ENCODE results near the gene ENOX1.
A peak's percentile ranks its signal among the peaks of the same experiment; 100 is the strongest.

Gene ENOX1

GRCh38 chr13:43597599-43597945, 189.2 kb downstream of the ENOX1 start:
- Histone ChIP-seq H2AK5ac (ENCODE audit: low read length, severe bottlenecking) (no peak overlapping the region), H3K36me3 (ENCODE audit: control insufficient read depth in 1 of 2, insufficient read depth in 2 of 2, low read depth in 1 of 2, low read length in 2 of 2) (peaks cover 0 to 9% of the 10 kb centered on the region in 2 experiments), H2BK120ac (ENCODE audit: low read depth, low read length) (no peak overlapping the region), H3K4me1 (ENCODE audit: control insufficient read depth, insufficient read depth, low read depth, low read length) (no peaks in the 10 kb centered on the region), H2BK5ac (ENCODE audit: low read depth, low read length, poor library complexity, severe bottlenecking) (no peak overlapping the region), H2BK12ac (ENCODE audit: low read length in 2 of 2) (no peak overlapping the region), H2AFZ (ENCODE audit: low read depth, low read length) (no peak overlapping the region), H3K18ac (ENCODE audit: low read depth in 1 of 2, low read length in 2 of 2) (no peak overlapping the region), H3K14ac (ENCODE audit: low read length in 2 of 2) (no peak overlapping the region), H3K4me3 (ENCODE audit: insufficient read depth in 1 of 2, low read depth in 1 of 2, low read length in 2 of 2) (no peak overlapping the region), H3K23ac (ENCODE audit: low read length in 2 of 2) (peak overlapping the region in 1 of 2 experiments; percentile 46), H3K27me3 (ENCODE audit: control insufficient read depth in 1 of 2, insufficient read depth in 1 of 2, low read length in 2 of 2) (no peaks in the 10 kb centered on the region), H3K9ac (ENCODE audit: low read length) (no peak overlapping the region), H4K8ac (ENCODE audit: low read length) (no peak overlapping the region), H3K4ac (ENCODE audit: low read depth in 1 of 2, low read length in 2 of 2) (no peak overlapping the region), H4K91ac (ENCODE audit: low read length) (no peak overlapping the region), H2BK15ac (ENCODE audit: low read depth, poor library complexity, severe bottlenecking) (no peak overlapping the region), H3K4me2 (ENCODE audit: low read length, poor library complexity, severe bottlenecking) (no peak overlapping the region), H3K27ac (ENCODE audit: low read length, poor library complexity, severe bottlenecking) (no peak overlapping the region), H3K79me1 (replicated peaks; ENCODE audit: low read length, poor library complexity, severe bottlenecking) (no peaks in the 10 kb centered on the region), H3K9me3 (ENCODE audit: control insufficient read depth, low read length) (peaks cover 8% of the 10 kb centered on the region)
- WGBS = 97% methylated on average over 1 of the region's 1 CpG
- DNase-seq = no peak

- Histone ChIP-seq H4K91ac (ENCODE audit: low read length) (no peak overlapping the region), H3K4me1 (ENCODE audit: control insufficient read depth, insufficient read depth, low read depth, low read length) (no peaks in the 10 kb centered on the region), H2AFZ (ENCODE audit: low read depth, low read length) (no peak overlapping the region), H2BK15ac (ENCODE audit: low read depth, poor library complexity, severe bottlenecking) (no peak overlapping the region), H3K4ac (ENCODE audit: low read depth in 1 of 2, low read length in 2 of 2) (no peak overlapping the region), H3K9me3 (ENCODE audit: control insufficient read depth, low read length) (peaks cover 8% of the 10 kb centered on the region), H3K27ac (ENCODE audit: low read length, poor library complexity, severe bottlenecking) (no peak overlapping the region), H3K14ac (ENCODE audit: low read length in 2 of 2) (no peak overlapping the region), H3K27me3 (ENCODE audit: control insufficient read depth in 1 of 2, insufficient read depth in 1 of 2, low read length in 2 of 2) (no peaks in the 10 kb centered on the region), H3K36me3 (ENCODE audit: control insufficient read depth in 1 of 2, insufficient read depth in 2 of 2, low read depth in 1 of 2, low read length in 2 of 2) (peaks cover 0 to 9% of the 10 kb centered on the region in 2 experiments), H3K4me2 (ENCODE audit: low read length, poor library complexity, severe bottlenecking) (no peak overlapping the region), H2BK120ac (ENCODE audit: low read depth, low read length) (no peak overlapping the region), H3K79me1 (replicated peaks; ENCODE audit: low read length, poor library complexity, severe bottlenecking) (no peaks in the 10 kb centered on the region), H3K9ac (ENCODE audit: low read length) (no peak overlapping the region), H3K23ac (ENCODE audit: low read length in 2 of 2) (no peak overlapping the region), H2AK5ac (ENCODE audit: low read length, severe bottlenecking) (no peak overlapping the region), H3K18ac (ENCODE audit: low read depth in 1 of 2, low read length in 2 of 2) (no peak overlapping the region), H4K8ac (ENCODE audit: low read length) (no peak overlapping the region), H3K4me3 (ENCODE audit: insufficient read depth in 1 of 2, low read depth in 1 of 2, low read length in 2 of 2) (no peak overlapping the region), H2BK12ac (ENCODE audit: low read length in 2 of 2) (no peak overlapping the region), H2BK5ac (ENCODE audit: low read depth, low read length, poor library complexity, severe bottlenecking) (no peak overlapping the region)
- no peak for DNase-seq
- WGBS = 97% methylated on average over 7 of the region's 7 CpGs
Measured at GRCh38 chr13:43596924-43597598, 189.7 kb downstream of the ENOX1 start.

- H3K4me3 ChIP-seq (ENCODE audit: insufficient read depth in 1 of 2, low read depth in 1 of 2, low read length in 2 of 2) = no peak overlapping the region
- no peak overlapping the region for H3K23ac ChIP-seq (ENCODE audit: low read length in 2 of 2)
- H3K9ac ChIP-seq (ENCODE audit: low read length) = no peak overlapping the region
- H2BK120ac ChIP-seq (ENCODE audit: low read depth, low read length) = no peak overlapping the region
- no peak overlapping the region for H4K91ac ChIP-seq (ENCODE audit: low read length)
- no peak overlapping the region for H2BK5ac ChIP-seq (ENCODE audit: low read depth, low read length, poor library complexity, severe bottlenecking)
- H3K18ac ChIP-seq (ENCODE audit: low read depth in 1 of 2, low read length in 2 of 2) = no peak overlapping the region
- no peaks in the 10 kb centered on the region for H3K4me1 ChIP-seq (ENCODE audit: control insufficient read depth, insufficient read depth, low read depth, low read length)
- H3K4me2 ChIP-seq (ENCODE audit: low read length, poor library complexity, severe bottlenecking) = no peak overlapping the region
- no peak overlapping the region for H3K14ac ChIP-seq (ENCODE audit: low read length in 2 of 2)
- no peak overlapping the region for H2BK12ac ChIP-seq (ENCODE audit: low read length in 2 of 2)
- 100% methylated on average over 2 of the region's 2 CpGs for WGBS
- H3K36me3 ChIP-seq (ENCODE audit: control insufficient read depth in 1 of 2, insufficient read depth in 2 of 2, low read depth in 1 of 2, low read length in 2 of 2) = peaks cover 0 to 9% of the 10 kb centered on the region in 2 experiments
- H3K4ac ChIP-seq (ENCODE audit: low read depth in 1 of 2, low read length in 2 of 2) = no peak overlapping the region
- no peak overlapping the region for H2AK5ac ChIP-seq (ENCODE audit: low read length, severe bottlenecking)
- no peak overlapping the region for H2BK15ac ChIP-seq (ENCODE audit: low read depth, poor library complexity, severe bottlenecking)
- H3K27ac ChIP-seq (ENCODE audit: low read length, poor library complexity, severe bottlenecking) = no peak overlapping the region
- H4K8ac ChIP-seq (ENCODE audit: low read length) = no peak overlapping the region
- peaks cover 8% of the 10 kb centered on the region for H3K9me3 ChIP-seq (ENCODE audit: control insufficient read depth, low read length)
- H3K27me3 ChIP-seq (ENCODE audit: control insufficient read depth in 1 of 2, insufficient read depth in 1 of 2, low read length in 2 of 2) = no peaks in the 10 kb centered on the region
- H3K79me1 ChIP-seq (replicated peaks; ENCODE audit: low read length, poor library complexity, severe bottlenecking) = no peaks in the 10 kb centered on the region
- H2AFZ ChIP-seq (ENCODE audit: low read depth, low read length) = no peak overlapping the region
- no peak for DNase-seq
Measured at GRCh38 chr13:43596006-43596405, 190.8 kb downstream of the ENOX1 start.

GRCh38 chr13:43587376-43587775, 199.4 kb downstream of the ENOX1 start:
- no peak overlapping the region for H4K91ac ChIP-seq (ENCODE audit: low read length)

More at GRCh38 chr13:43587376-43587775, 199.4 kb downstream of the ENOX1 start:
- no peaks in the 10 kb centered on the region for H3K4me1 ChIP-seq (ENCODE audit: control insufficient read depth, insufficient read depth, low read depth, low read length)
- H3K4me2 ChIP-seq (ENCODE audit: low read length, poor library complexity, severe bottlenecking) = no peak overlapping the region
- H3K9ac ChIP-seq (ENCODE audit: low read length) = no peak overlapping the region
- no peaks in the 10 kb centered on the region for H3K27me3 ChIP-seq (ENCODE audit: control insufficient read depth in 1 of 2, insufficient read depth in 1 of 2, low read length in 2 of 2)
- no peak overlapping the region for H2BK12ac ChIP-seq (ENCODE audit: low read length in 2 of 2)
- no peak overlapping the region for H3K23ac ChIP-seq (ENCODE audit: low read length in 2 of 2)
- H3K18ac ChIP-seq (ENCODE audit: low read depth in 1 of 2, low read length in 2 of 2) = no peak overlapping the region
- no peaks in the 10 kb centered on the region for H3K79me1 ChIP-seq (replicated peaks; ENCODE audit: low read length, poor library complexity, severe bottlenecking)
- no peak overlapping the region for H2AK5ac ChIP-seq (ENCODE audit: low read length, severe bottlenecking)
- H3K4me3 ChIP-seq (ENCODE audit: insufficient read depth in 1 of 2, low read depth in 1 of 2, low read length in 2 of 2) = no peak overlapping the region
- no peak overlapping the region for H4K8ac ChIP-seq (ENCODE audit: low read length)
- no peak overlapping the region for H2BK120ac ChIP-seq (ENCODE audit: low read depth, low read length)
- H2BK15ac ChIP-seq (ENCODE audit: low read depth, poor library complexity, severe bottlenecking) = no peak overlapping the region
- no peak for DNase-seq
- H2BK5ac ChIP-seq (ENCODE audit: low read depth, low read length, poor library complexity, severe bottlenecking) = no peak overlapping the region
- no peak overlapping the region for H3K14ac ChIP-seq (ENCODE audit: low read length in 2 of 2)
- H3K27ac ChIP-seq (ENCODE audit: low read length, poor library complexity, severe bottlenecking) = no peak overlapping the region
- H3K9me3 ChIP-seq (ENCODE audit: control insufficient read depth, low read length) = no peaks in the 10 kb centered on the region
- H3K4ac ChIP-seq (ENCODE audit: low read depth in 1 of 2, low read length in 2 of 2) = no peak overlapping the region
- no peak overlapping the region for H2AFZ ChIP-seq (ENCODE audit: low read depth, low read length)
- H3K36me3 ChIP-seq (ENCODE audit: control insufficient read depth in 1 of 2, insufficient read depth in 2 of 2, low read depth in 1 of 2, low read length in 2 of 2) = no peaks in the 10 kb centered on the region

All from mesenchymal stem cell (in vitro differentiated cells and primary cell).